GM12891 (cell line): ENCODE data around the gene NCKAP5.

Source experiments
- POLR2A ChIP-seq: IDR thresholded peaks from 2 replicates; pipeline ENCODE4 v1.6.1; 2011; ENCODE audit warnings: low read depth, low read length, control low read depth
- POLR2AphosphoS5 ChIP-seq: IDR thresholded peaks from 2 replicates; pipeline ENCODE4 v1.6.1; 2011; ENCODE audit warnings: low read depth, low read length, control low read depth
- TAF1 ChIP-seq: IDR thresholded peaks from 2 replicates; pipeline ENCODE4 v1.6.1; 2011; ENCODE audit warnings: low read depth, low read length, control low read depth

DNA sequence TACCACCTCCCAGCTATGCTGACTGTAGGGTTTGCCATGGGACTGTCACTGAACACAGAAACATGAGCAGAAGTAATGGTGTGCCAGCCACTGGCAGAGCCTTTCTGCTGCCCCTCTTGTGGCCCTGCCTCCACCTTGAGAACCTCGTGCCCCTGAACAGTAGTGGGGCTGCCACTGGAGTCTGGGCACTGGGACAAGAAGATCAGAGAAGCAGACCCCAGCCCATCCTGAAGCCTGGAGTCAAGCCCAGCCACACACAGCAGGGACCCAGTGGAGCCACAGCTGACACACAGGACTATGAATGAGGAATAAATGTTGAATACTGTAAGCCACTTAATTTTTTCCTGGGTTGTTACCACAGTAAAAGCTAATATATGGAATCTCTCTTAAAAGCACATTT is 159.6 kb downstream of the NCKAP5 start:
- TF ChIP-seq TAF1 (no peak), POLR2A (no peak), POLR2AphosphoS5 (no peak)
